T-cell (primary cell): ENCODE results near the gene ATL2. TPM values are rescaled to one million over a fixed set of nuclear protein-coding genes. Genes with fewer than 3 reads are reported as not detected.
A peak's percentile ranks its signal among the peaks of the same experiment; 100 is the strongest.

ENCODE experiments used
- ATAC-seq, 4 experiments: fragments of 200-7000 bp in 3 of 4; fragments of 150-1000 bp in 1 of 4; cut with Tn5 transposase; replicated peaks in 1 of 4; 1 replicate in 3 of 4; 2 replicates in 1 of 4; pipeline ENCODE4 v1.10.0; 2021; ENCODE audit warnings: moderate library complexity in 3 of 4, mild to moderate bottlenecking in 2 of 4, moderate number of reproducible peaks in 1 of 4
- CTCF ChIA-PET, 2 donors: fragments of 300-600 bp; sonication (Branson Sonifier 250); formaldehyde crosslinking; loops; one replicate each; lab custom pipeline; 2022; ENCODE audit warnings: antibody characterized with exemption in 2 of 2; lab: Charles Lee
- POLR2A ChIA-PET, 2 donors: fragments of 300-600 bp; sonication (Branson Sonifier 250); formaldehyde crosslinking; loops; one replicate each; lab custom pipeline; 2022; ENCODE audit warnings: antibody characterized with exemption in 2 of 2; lab: Charles Lee
- DNase-seq, 35 experiments: peaks; one replicate each; pipeline versions ENCODE4 v3.0.0 to v3.0.0-alpha.2; 2013 to 2023
- H3K27ac ChIP-seq: one replicate; pipeline ENCODE4 v1.5.1; 2013; ENCODE audit warnings: low read length
- H3K27me3 ChIP-seq, 2 experiments: replicated peaks in 1 of 2; 1 replicate in 1 of 2; 2 replicates in 1 of 2; pipeline versions ENCODE4 v1.6.1 to v1.7.0; 2013; ENCODE audit warnings: low read length in 1 of 2, mixed read lengths in 1 of 2; ENCODE audit not compliant: control insufficient read depth in 2 of 2, insufficient read depth in 2 of 2; ENCODE audit errors: extremely low read depth in 1 of 2
- H3K36me3 ChIP-seq, 2 donors: 1 replicate in 1 of 2; 2 replicates in 1 of 2; pipeline versions ENCODE4 v1.6.1 to v1.7.0; 2013; ENCODE audit warnings: low read length in 1 of 2; ENCODE audit not compliant: control insufficient read depth in 2 of 2, insufficient read depth in 1 of 2; ENCODE audit errors: extremely low read depth in 1 of 2
- H3K4me1 ChIP-seq, 2 experiments: 1 replicate in 1 of 2; 2 replicates in 1 of 2; pipeline versions ENCODE4 v1.6.1 to v1.7.0; 2013; ENCODE audit warnings: low read length in 2 of 2, mixed read lengths in 1 of 2; ENCODE audit not compliant: insufficient read depth in 2 of 2, control insufficient read depth in 1 of 2; ENCODE audit errors: extremely low read depth in 1 of 2
- H3K4me3 ChIP-seq, 2 donors: 1 replicate in 1 of 2; 2 replicates in 1 of 2; pipeline versions ENCODE4 v1.5.1 to v1.7.0; 2013; ENCODE audit warnings: mild to moderate bottlenecking in 2 of 2, low read length in 1 of 2, moderate library complexity in 1 of 2; ENCODE audit not compliant: control insufficient read depth in 1 of 2; ENCODE audit errors: extremely low read depth in 1 of 2
- H3K9me3 ChIP-seq: 2 replicates; pipeline ENCODE4 v1.7.0; 2013
- H3K27ac Mint-ChIP-seq, 2 donors: one replicate each; pipeline ENCODE4 v1.8.0; 2020 to 2021; ENCODE audit warnings: mild to moderate bottlenecking in 2 of 2, mixed read lengths in 2 of 2
- H3K27me3 Mint-ChIP-seq, 2 donors: one replicate each; pipeline ENCODE4 v1.8.0; 2021 to 2022; ENCODE audit warnings: mixed read lengths in 2 of 2
- H3K36me3 Mint-ChIP-seq: one replicate; pipeline ENCODE4 v1.8.0; 2021; ENCODE audit warnings: mixed read lengths
- H3K4me1 Mint-ChIP-seq, 3 donors: one replicate each; pipeline ENCODE4 v1.8.0; 2020 to 2022; ENCODE audit warnings: mixed read lengths in 3 of 3, mild to moderate bottlenecking in 1 of 3
- H3K4me3 Mint-ChIP-seq, 3 donors: one replicate each; pipeline ENCODE4 v1.8.0; 2020 to 2022; ENCODE audit warnings: mild to moderate bottlenecking in 3 of 3, mixed read lengths in 3 of 3, moderate library complexity in 3 of 3
- H3K9me3 Mint-ChIP-seq, 3 donors: one replicate each; pipeline ENCODE4 v1.8.0; 2020 to 2022; ENCODE audit warnings: mixed read lengths in 3 of 3
- WGBS: methylation state at CpG from one replicate; pipeline ENCODE4 v1.1.5; 2013; ENCODE audit warnings: missing lambda C conversion rate; ENCODE audit not compliant: insufficient coverage; 5-methylcytosine and 5-hydroxymethylcytosine counted together
- total RNA-seq, 35 experiments: library from RNA in 6 of 35; stranded (reverse) in 6 of 35; fragments of 120-200 nt in 1 of 35; gene quantifications; one replicate each; pipeline versions ENCODE4 v1.2.1 to v1.2.4 and lab custom pipeline; 2013 to 2026

ATL2 gene
- total RNA-seq, 5 donors from 2014 or later (not counting 1 experiment from before 2014, with no cell fraction given), result 43.6 to 60.1 (median 50.0) TPM

GRCh38 chr2:38315707-38316333, 61.3 kb downstream of the ATL2 start:
- WGBS, result no CpG with 5 or more reads among the region's 2 CpGs
- Mint-ChIP-seq H3K4me1 (no peaks in the 10 kb centered on the region), H3K27me3 (no peaks in the 10 kb centered on the region), H3K9me3 (no peaks in the 10 kb centered on the region), H3K4me3 (no peak overlapping the region), H3K36me3 (peaks cover 43% of the 10 kb centered on the region), H3K27ac (no peak overlapping the region)
- Histone ChIP-seq H3K9me3 (no peaks in the 10 kb centered on the region), H3K27me3 (no peaks in the 10 kb centered on the region), H3K4me1 (peaks cover 0 to 2% of the 10 kb centered on the region in 2 experiments), H3K36me3 (peaks cover 0 to 37% of the 10 kb centered on the region in 2 donors), H3K4me3 (no peak overlapping the region), H3K27ac (no peak overlapping the region)
- peak in 7 of 35 experiments; percentile 1 to 63 (median 18) for DNase-seq
- ChIA-PET POLR2A (interaction anchor here in 1 of 2 donors (0.9 to 1.0 kb wide), 2 partner anchors 192 to 434 kb away, joined by 3 to 4 read pairs; no protein-coding TSS in a partner anchor), CTCF (interaction anchor here (0.6 to 5.7 kb wide), 17 partner anchors 65 to 539 kb away, joined by 3 to 113 read pairs (median 3); partner anchors contain the start of gene SRSF7 (in 1 of the 2))
- peak in 2 of 4 experiments; percentile 26 to 65 for ATAC-seq

GRCh38 chr2:38308821-38309220, 68.3 kb downstream of the ATL2 start:
- H3K4me1 Mint-ChIP-seq, result peaks cover 20 to 31% (median 29%) of the 10 kb centered on the region in 3 donors
- DNase-seq, result no peak
- Histone ChIP-seq H3K4me1 (peaks cover 0 to 8% of the 10 kb centered on the region in 2 experiments), H3K4me3 (no peak overlapping the region), H3K36me3 (peaks cover 6 to 32% of the 10 kb centered on the region in 2 donors), H3K27me3 (no peaks in the 10 kb centered on the region), H3K9me3 (no peaks in the 10 kb centered on the region), H3K27ac (no peak overlapping the region)
- H3K36me3 Mint-ChIP-seq, result peaks cover 75% of the 10 kb centered on the region
- H3K27ac Mint-ChIP-seq, result no peak overlapping the region
- POLR2A ChIA-PET, result interaction anchor here in 1 of 2 donors (0.5 kb wide), 1 partner anchor 88 kb away, joined by 5 read pairs; no protein-coding TSS in a partner anchor
- no CpG with 5 or more reads among the region's 1 CpG for WGBS
- no peaks in the 10 kb centered on the region for H3K9me3 Mint-ChIP-seq
- H3K27me3 Mint-ChIP-seq, result no peaks in the 10 kb centered on the region
- CTCF ChIA-PET, result interaction anchor here in 1 of 2 donors (1.6 kb wide), 1 partner anchor 199 kb away, joined by 6 read pairs; no protein-coding TSS in a partner anchor
- no peak for ATAC-seq
- H3K4me3 Mint-ChIP-seq, result no peak overlapping the region

- Histone ChIP-seq H3K9me3 (no peaks in the 10 kb centered on the region), H3K27me3 (no peaks in the 10 kb centered on the region), H3K27ac (no peak overlapping the region), H3K36me3 (peaks cover 6 to 41% of the 10 kb centered on the region in 2 donors), H3K4me1 (peaks cover 5 to 10% of the 10 kb centered on the region in 2 experiments), H3K4me3 (no peak overlapping the region)
- Mint-ChIP-seq H3K4me3 (no peak overlapping the region), H3K27me3 (no peaks in the 10 kb centered on the region), H3K36me3 (peaks cover 76% of the 10 kb centered on the region), H3K9me3 (no peaks in the 10 kb centered on the region), H3K27ac (no peak overlapping the region), H3K4me1 (peaks cover 40 to 59% (median 43%) of the 10 kb centered on the region in 3 donors)
- CTCF ChIA-PET, result interaction anchor here in 1 of 2 donors (0.5 kb wide), 1 partner anchor 205 kb away, joined by 3 read pairs; no protein-coding TSS in a partner anchor
- POLR2A ChIA-PET, result no interaction called here
- WGBS, result 93% methylated on average over 2 of the region's 3 CpGs
- DNase-seq (no peak), ATAC-seq (no peak)
Measured at GRCh38 chr2:38301969-38302702, 74.9 kb downstream of the ATL2 start.

- no peak for DNase-seq
- POLR2A ChIA-PET, result no interaction called here
- H3K9me3 ChIP-seq, result no peaks in the 10 kb centered on the region
- WGBS, result 10% methylated on average over 1 of the region's 3 CpGs
- H3K4me1 ChIP-seq, result peaks cover 5 to 10% of the 10 kb centered on the region in 2 experiments
- no peak overlapping the region for H3K4me3 ChIP-seq
- no peaks in the 10 kb centered on the region for H3K27me3 ChIP-seq
- Mint-ChIP-seq H3K9me3 (no peaks in the 10 kb centered on the region), H3K36me3 (peaks cover 72% of the 10 kb centered on the region), H3K4me3 (no peak overlapping the region), H3K4me1 (peaks cover 40 to 56% (median 40%) of the 10 kb centered on the region in 3 donors), H3K27ac (peak overlapping the region in 1 of 2 donors; percentile 66), H3K27me3 (no peaks in the 10 kb centered on the region)
- CTCF ChIA-PET, result interaction anchor here in 1 of 2 donors (0.5 kb wide), 1 partner anchor 206 kb away, joined by 3 read pairs; no protein-coding TSS in a partner anchor
- ATAC-seq, result no peak
- no peak overlapping the region for H3K27ac ChIP-seq
- peaks cover 4 to 46% of the 10 kb centered on the region in 2 donors for H3K36me3 ChIP-seq
Measured at GRCh38 chr2:38301340-38301968, 75.6 kb downstream of the ATL2 start.

GRCh38 chr2:38298539-38298938, 78.5 kb downstream of the ATL2 start:
- H3K27ac Mint-ChIP-seq, result no peak overlapping the region
- DNase-seq (no peak), ATAC-seq (no peak)
- Histone ChIP-seq H3K4me1 (peaks cover 2 to 5% of the 10 kb centered on the region in 2 experiments), H3K9me3 (no peaks in the 10 kb centered on the region), H3K4me3 (no peak overlapping the region), H3K36me3 (peaks cover 4 to 49% of the 10 kb centered on the region in 2 donors), H3K27ac (no peak overlapping the region), H3K27me3 (no peaks in the 10 kb centered on the region)
- POLR2A ChIA-PET, result no interaction called here
- CTCF ChIA-PET, result no interaction called here
- WGBS, result 100% methylated on average over 1 of the region's 2 CpGs
- no peak overlapping the region for H3K4me3 Mint-ChIP-seq
- peaks cover 15 to 27% (median 17%) of the 10 kb centered on the region in 3 donors for H3K4me1 Mint-ChIP-seq
- peaks cover 55% of the 10 kb centered on the region for H3K36me3 Mint-ChIP-seq
- H3K9me3 Mint-ChIP-seq, result no peaks in the 10 kb centered on the region
- H3K27me3 Mint-ChIP-seq, result no peaks in the 10 kb centered on the region
